NB4 (cell line): ENCODE measurements around the gene OTULINL.

Source experiments
- MYC ChIP-seq: IDR thresholded peaks from 2 replicates; pipeline ENCODE4 v1.6.1; 2011; ENCODE audit warnings: low read depth, low read length
- POLR2A ChIP-seq: IDR thresholded peaks from 2 replicates; pipeline ENCODE4 v1.6.1; 2011; ENCODE audit warnings: mild to moderate bottlenecking; ENCODE audit not compliant: insufficient read length; ENCODE audit errors: extremely low read depth
- TF ChIP-seq, protein P1 (sequence below): IDR thresholded peaks from one replicate; pipeline ENCODE4 v1.5.1; 2012; ENCODE audit warnings: low read depth, low read length

- TF ChIP-seq POLR2A (no peak), MYC (no peak)
- TF ChIP-seq, protein P1, sequence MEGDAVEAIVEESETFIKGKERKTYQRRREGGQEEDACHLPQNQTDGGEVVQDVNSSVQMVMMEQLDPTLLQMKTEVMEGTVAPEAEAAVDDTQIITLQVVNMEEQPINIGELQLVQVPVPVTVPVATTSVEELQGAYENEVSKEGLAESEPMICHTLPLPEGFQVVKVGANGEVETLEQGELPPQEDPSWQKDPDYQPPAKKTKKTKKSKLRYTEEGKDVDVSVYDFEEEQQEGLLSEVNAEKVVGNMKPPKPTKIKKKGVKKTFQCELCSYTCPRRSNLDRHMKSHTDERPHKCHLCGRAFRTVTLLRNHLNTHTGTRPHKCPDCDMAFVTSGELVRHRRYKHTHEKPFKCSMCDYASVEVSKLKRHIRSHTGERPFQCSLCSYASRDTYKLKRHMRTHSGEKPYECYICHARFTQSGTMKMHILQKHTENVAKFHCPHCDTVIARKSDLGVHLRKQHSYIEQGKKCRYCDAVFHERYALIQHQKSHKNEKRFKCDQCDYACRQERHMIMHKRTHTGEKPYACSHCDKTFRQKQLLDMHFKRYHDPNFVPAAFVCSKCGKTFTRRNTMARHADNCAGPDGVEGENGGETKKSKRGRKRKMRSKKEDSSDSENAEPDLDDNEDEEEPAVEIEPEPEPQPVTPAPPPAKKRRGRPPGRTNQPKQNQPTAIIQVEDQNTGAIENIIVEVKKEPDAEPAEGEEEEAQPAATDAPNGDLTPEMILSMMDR, result no peak
Observed at GRCh38 chr5:14597080-14597479, 15.5 kb downstream of the OTULINL start.
